Measurements from ENCODE around the gene ALPI.

Gene ALPI

DNA sequence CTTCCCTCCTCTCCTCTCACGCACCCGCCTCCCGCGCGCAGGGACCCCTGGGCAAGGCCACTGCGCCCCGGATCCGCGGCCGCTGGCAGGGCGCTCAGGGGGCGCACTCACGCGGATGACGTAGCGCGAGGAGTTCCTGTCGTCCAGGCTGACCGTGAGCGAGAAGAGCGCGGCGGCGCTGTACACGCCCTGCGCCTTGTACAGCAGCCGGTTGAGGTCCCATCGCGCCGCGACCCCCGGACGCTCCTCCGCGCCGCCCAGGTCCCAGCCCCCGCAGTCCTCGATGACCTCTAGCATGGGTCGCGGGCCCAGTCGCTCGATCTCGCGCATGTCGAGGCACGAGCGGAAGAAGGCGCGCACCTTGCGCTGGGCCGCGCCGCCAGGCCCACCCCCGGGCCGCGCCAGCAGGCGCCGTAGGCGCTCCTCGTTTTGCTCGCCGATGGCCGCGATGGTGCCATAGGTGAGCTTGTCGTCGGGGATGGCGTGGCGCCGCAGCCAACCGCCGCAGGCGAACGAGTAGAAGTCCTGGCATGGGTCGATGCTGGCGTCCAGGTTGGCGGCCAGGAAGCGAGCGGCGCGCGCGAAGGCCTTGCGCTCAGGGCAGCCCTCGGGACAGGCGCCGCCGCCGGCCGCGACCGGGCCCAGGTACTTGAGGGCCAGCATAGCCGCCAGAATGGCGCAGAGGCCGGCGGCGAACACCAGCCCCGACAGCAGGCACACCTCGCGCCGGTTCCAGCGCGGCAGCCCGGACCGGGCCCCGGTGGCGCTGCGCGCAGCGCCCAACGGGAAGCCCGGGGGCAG lies 30.0 kb downstream of the ALPI start:
- DNase-seq (ENCODE audit: low read depth): no peak

DNA sequence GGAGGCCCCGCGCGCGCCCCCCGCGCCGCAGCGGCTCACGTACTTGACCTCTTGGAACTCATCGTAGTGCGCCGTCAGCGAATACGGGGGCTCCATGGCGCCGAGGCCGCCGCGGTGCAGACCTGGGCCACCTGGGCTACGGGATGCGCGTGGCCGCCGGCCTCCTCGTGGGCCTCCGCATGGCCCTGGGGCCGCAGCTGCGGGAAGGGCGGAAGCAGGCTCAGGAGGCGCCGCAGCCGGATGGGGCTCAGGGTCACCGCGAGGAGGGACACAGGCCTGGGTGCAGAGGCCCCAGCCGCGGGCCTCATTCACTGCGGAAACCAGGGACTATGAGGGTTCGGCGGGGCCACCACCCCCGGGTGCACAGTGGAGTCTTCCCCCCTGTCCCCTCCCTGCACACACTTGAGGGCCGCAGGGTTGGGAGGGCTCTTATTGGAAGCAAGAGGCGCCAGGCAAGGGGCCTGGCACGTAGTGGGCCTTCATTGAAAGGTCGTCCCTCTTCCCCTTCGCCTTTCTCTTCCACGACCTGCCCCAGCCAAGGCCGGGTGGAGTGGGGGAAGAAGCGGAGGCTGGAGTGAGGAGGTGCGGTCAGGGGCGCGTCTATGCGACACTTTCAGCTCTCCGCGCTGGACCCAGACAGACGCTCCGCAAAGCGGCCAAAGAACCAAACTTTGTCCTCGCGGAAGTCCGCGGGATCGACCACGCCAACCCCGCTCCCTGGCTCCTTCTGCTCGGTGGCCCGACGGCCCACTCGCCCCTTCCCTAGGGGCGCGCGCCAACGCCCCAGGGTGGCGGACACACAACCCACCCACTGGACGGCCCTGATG lies 30.8 kb downstream of the ALPI start:
- DNase-seq (ENCODE audit: low read depth): no peak

DNA sequence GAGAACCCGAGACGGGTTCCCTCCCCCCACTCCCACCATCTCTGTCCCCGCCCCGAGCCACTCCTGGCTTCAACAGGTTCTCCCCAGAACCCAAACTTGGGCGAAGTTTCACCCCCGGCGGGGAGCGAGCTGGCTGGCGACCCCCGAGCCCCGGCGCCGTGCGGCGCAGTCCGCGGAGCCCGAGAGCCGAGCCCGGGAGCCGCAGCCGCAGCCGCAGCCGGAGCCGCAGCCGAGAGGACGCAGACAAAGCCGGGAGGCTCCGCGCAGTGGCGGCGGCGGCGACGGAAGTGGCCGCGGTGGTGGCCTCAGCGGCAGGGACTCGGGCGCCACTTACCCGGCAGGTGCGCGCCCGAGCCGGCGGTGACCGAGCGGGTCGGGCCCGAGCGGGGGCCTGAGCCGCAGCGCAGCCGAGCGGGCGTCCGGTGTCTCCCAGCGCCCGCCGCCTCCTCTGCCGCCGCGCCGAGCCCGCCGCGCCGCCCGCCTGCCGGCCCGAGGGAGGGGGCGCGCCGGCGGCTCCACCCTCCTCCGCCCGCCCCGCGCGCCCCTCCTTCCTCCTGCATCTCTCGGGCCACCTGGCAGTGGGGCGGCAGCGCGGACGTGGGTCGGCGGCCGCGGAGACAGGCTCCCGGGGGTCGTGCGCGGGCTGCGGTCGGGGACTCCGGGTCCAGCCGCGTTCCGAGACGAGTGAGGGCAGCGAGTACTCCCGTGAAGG lies 31.6 kb downstream of the ALPI start, which contains the start of gene ECEL1:
Gene ECEL1, minus strand, starts transcription at position 450 of the 712 bp plus-strand sequence. CDS start 1,181 bp downstream, outside the sequence.
- no peak for DNase-seq (ENCODE audit: low read depth)

DNA sequence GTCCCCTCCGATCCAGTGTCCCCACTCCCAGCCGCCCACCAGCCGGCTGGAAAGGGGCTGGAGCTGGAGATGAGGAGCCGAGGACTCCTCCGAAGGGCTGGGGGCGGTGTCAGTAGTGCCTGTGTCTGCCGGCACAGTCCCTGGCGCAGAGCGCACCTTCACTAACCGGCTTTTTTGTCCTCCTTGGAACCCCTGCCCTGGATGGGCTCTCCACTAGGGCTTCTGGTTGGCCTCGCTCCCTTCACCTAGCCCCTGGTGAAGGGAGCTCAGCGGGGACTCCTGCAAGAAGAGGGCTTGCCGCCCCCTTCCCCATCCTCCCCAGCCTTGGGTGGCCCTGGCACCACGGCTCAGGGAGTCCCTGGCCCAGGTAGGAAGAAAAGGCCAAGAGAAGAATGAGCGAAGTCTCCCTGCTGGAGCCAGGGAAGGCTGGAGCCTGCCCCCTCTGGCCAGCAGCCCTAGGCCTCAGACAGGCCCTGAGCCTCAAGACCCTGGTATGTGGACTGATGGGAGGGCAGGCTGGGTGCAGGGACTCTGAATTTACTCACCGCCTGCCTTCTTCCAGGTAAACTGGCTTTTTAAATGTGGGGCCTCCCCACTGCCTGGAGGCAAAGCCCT lies 32.3 kb downstream of the ALPI start:
- no peak for DNase-seq (ENCODE audit: low read depth)

DNA sequence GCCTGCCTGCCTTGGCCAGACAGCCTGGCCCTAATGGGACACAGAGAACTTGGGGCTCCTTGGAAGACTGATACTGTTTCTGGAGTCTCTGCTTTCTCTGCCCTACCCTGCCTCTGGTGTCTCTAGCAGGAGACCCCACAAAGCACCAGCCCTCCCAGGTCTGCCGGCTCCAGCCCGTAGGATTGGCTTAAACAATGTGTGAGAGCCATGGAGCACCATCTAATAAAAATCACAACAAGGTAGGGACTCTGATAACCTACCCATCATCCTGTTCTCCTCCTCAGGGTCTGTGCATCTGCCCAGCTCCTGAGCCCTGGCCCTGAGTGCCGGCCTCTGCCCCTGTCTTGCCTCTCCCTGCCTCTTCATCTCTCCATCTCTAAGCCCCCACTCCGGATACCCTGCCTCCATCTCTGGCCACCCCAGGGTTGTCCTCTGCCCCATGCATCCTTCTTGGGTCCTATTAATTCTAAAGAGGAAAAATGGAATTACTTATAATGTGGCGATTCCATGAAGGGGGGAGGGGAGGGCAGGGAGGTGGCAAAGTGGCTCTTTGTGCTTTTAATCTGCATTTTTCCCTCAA lies 32.9 kb downstream of the ALPI start:
- DNase-seq (ENCODE audit: low read depth): no peak

DNA sequence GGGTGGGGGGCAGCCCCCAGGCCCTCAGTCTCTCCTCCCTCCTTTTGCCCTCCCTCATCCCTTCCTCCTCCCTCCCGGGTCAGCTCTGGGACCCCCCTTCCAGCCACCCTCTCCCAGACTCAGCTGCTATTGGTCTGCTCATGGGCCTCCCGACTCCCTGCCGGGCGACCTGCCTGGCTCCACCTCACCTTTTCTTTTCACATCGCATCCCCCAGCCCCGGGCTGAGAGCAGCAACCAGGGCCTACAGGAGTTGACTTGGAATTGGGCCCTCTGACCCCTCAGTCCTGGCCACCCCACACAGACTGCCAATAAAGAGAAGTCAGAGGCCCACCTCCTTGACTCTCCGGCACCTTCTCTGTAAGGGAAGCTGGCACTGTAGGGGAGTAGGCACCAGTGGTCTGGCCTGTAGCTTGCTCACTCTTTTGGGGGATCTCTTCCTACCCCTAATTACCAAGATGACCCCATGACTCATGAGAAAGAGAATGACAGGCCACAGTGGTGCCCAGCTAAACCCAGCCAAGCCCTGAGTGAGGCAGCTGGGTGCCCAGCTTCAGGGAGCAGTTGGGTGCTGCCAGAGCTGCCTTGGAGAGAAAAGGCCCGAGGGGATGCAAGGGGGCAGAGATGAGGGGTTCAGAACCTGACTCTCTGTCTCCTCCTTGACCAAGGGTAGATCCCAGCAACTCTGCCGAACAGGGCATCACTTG lies 33.7 kb downstream of the ALPI start:
- no peak for DNase-seq (ENCODE audit: low read depth)

DNA sequence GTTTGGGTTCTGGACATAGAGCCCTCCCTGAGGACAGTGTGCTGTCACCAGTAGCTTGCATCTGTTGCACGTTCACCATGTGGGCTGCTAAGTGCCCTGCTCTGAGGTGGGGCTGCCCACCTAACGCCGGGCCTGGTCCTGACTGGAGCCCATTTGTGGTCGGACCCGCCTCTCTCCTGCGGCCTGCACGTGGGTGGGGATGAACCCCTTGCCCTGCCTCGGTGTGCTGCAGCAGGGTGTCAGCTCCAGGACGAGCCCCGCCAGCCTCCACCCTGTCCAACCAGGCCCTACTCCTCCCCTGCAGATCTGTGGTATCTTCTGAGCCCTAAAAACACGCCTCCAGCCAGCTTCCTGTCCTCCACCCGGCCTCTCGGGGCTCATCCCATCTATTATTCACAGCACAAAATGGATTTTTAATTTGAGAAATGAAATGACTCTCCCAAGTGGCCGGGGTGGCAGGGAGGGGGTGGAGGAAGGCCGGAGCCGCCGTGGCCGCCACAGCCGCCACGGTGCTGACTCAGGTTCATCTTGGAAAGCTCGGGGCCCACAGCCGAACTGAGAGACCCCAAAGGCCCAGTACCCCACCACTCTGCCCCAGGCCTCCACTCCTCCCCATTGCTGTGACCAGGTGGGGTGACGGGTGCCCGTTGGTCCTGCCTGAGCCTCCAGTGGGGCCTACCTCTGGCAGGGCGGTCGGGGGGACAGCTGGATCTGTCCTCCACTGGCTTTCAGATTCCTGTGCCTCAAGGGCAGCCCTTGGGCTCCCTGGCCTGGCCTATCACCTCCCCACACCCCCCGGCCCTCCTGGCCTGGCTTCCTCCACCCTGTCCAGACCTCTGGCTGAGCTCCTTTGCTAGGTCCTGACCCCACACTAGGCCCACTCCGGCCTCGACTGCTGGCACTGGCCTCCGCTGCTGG lies 34.5 kb downstream of the ALPI start:
- DNase-seq (ENCODE audit: low read depth): no peak

DNA sequence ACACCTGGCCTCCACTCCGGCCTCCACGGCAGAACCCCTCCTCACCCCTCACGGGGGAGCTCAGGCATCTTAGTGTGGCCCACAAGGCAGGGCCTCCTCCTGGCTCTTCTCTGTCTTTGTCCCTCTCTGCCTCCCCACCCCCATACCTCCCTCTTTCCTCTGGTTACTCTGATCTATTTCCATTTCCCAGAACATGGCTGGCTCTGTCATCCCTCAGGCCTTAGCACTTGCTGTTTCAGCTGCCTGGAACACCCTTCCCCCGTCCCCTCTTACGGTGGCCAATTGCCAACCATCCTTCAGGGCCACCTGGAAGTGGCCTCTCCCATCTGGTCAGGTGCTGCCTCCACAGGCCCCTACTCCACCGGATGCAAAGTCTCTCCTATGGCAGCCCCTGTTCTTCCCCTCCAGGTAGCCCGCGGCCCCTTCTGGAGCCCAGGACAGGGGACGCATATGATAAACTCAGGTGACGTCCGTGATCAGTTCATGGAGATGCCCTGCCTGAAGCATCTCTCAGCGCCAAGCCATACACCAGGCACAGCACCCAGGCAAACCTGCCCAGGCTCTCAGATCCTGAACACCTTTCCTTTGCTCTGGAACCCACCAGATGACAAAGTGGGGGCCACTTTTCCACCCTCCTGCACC lies 35.3 kb downstream of the ALPI start:
- DNase-seq (ENCODE audit: low read depth): no peak

DNA sequence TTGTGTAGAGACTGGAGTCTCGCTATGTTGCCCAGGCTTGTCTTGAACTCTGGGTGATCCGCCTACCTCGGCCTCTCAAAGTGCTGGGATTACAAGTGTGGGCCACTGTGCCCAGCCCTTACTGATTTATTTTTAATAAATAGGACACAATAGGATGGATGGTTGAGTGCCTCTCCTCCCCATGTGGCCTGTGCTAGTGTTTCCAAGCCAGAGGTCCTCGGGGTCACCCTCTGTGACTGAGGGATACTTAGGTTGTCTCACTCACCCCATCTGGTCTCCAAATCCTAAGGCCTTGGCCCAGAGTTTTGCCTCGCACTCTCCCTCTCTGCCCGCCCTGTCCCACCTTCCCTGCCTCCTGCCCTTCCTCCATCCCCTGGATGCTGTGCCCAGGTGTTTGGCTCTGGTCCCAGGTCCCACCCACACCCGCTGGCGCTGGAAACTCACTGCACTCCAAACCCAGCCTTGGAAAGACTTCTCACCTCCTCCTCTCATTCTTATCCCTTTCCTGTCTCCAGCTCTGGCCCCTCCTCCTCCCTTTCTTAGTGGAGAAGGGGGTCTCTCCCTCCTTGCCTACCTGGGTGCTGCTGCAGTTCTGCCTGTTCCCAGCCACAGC lies 36.4 kb downstream of the ALPI start:
- no peak for DNase-seq (ENCODE audit: low read depth)

DNA sequence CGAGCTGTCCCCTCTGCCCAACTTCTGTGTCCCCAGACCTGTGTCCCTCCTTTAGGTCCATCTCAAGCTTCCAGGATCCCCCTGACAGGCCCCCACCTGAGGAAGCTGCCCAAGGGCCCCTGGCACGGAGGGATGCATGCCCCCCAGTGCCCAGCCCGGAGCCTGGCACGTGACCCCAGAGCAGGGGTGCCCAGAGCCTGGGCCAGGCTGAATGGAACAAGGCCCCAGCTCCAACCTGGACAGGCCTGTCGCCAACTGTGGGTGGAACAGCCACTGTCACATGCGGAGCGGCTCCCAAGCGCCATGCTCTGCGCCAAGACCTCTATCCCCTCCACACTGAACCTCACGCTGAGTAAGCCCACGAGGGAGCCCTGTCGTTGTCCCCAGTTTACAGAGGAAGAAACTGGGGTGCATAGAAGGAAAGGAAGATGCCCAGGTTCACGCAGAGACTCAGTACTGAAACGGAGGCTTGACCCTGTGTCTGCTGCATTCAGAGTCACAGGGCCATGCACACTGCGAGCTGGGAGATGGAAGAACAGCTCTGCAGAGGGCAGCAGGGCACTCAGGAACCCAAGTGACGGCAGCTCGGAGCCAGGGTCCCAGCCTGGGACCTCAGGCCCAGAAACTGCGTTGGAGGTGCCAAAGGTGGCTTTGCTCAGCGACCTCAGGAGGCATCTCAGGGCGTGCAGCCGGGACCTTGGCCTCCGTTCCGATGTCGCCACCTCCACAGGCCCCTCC lies 37.2 kb downstream of the ALPI start:
- DNase-seq (ENCODE audit: low read depth): no peak

DNA sequence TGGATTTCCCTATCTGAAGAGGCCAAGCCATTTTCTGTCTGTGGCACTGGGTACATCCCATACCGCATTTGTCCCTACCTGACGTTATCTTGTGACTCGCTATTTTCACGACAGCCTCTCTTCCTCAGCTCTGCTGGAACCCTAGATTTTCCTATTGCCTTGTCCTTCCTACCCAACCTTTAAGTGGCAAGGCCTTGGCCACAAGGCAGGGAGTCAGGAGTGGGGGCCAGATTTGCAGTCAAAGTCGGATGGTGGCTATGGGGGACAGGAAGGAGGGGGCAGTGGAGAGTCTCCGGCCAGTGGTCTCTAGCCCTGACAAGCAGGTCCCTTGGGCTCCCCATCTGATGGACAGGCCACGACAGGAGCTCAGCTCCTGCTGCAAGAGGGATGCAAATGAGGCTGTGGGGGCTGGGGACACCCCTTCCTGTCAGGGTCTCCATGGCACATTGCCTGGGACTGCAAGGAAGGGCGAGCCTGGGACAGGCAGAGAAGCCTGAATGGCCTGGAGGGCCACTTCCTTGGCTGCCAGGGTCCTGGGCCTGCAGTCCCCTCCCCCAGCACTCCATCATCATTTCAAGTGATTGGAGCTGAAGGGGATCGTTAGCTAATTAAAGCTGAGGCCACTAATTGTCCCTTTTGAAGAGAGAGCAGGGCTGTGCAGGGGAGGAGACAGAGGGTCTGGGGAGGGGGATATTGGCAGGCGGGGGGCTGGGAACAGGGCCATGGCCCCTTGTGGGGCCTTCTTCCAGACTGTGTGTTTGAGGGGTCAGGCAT lies 37.9 kb downstream of the ALPI start:
- DNase-seq (ENCODE audit: low read depth): no peak

DNA sequence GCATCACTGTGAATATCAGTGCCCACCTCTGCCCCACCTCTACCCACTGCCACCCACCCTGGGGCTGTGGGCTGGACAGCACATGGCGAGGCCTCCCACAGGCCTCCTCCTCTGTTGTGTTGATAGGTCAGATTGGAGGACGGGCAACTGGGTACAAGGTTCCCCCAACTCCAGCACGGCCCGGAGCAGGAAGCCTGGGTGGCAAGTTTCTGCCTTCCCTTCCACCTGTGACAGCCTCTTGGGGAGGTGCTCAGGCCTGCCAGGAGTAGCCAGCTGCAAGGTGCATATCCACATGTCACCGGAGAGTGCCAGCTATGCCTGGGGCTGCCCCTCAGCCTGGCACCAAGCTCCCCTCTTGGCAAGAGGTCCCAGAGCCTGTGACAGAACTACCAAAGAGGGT lies 38.6 kb downstream of the ALPI start:
- no peak for DNase-seq (ENCODE audit: low read depth)

DNA sequence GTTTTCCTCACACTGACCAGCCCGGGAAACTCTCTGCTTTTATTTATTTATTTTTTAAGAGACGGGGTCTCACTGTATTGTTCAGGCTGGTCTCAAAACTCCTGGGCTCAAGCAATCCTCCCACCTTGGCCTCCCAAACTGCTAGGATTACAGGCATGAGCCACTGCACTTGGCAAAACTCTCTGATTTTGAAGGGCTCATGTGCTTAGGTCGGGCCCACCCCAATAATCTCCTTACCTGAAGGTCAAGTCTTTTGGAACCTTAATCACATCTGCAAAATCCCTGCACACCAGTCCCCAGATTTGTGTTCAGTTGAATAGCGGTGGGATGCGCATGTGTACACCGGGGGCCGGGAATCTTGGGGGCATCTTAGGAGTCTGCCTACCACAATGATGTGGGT lies 39.3 kb downstream of the ALPI start:
- no peak for DNase-seq (ENCODE audit: low read depth)

DNA sequence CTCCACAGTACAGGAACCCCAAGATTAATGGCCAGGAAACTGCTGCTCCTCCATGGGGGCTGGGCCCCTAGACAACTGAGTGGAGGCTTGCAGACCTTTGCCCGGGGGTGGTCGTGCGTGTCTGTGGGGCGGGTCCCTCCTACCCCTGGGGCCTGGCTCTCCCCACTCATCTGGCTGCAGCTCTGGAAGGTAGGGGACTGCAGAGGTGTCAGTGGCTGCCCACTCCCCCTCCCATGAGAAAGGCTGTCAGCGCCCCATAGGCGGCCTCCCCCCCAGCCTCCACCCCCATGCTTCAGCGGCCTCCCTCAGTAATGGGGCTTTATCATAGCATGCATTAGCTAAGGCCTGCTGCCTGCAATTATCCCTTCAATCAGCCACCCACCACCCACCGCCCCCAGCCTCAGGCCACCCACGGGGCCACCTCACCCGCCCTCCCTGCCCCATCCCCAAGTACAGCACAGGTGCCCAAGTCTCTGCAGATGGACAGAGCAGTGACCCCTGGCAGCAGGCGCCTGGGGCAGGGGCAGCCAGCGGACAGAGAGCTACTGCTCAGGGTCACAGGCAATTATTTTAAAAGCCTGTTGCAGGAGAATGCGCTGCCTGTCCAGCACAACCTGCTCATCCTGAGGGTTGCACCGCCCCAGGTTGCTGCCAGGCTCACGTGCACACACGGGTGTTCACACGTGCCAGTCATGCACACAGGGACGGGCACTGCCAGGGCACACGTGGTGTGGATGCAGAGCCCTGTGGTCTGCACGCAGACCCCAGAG lies 40.7 kb downstream of the ALPI start:
- no peak for DNase-seq (ENCODE audit: low read depth)

DNA sequence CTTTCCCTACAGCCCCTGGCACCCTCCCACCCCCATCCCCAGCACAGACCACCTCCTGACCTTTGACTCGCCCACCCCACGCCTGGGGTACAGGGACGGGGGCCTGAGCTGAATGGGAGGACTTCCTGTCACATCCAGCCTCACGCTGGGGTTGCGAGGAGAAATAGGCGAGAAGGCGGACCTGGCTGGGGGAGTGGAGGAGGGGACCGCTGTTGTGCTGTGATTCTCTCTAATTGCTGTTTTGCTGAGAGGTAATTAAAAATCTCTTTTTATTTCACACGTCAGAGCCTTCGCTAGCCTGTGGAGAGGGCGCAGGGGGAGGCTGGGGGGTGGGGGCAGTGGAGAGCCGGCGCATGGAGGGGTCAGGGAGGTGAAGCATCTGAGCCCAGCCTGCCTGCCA lies 41.4 kb downstream of the ALPI start:
- DNase-seq (ENCODE audit: low read depth): no peak

DNA sequence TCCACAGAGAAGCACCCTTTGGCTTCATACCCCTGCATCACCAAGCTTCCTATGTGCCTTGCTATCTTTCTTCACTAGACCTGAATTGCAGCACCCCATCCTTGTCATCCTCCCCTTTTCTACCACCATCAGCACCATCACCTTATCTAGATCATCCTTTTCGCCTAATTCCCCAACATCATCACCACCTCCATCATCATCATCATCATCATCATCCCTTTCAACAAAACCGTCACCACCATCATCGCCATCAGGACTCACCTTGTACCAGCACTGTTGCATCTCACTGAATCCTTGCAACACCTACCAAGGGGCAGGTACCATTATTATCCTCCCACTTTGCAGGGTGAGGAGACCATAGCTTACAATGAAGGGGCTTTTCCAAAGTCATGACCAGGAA lies 42.5 kb downstream of the ALPI start:
- no peak for DNase-seq (ENCODE audit: low read depth)

DNA sequence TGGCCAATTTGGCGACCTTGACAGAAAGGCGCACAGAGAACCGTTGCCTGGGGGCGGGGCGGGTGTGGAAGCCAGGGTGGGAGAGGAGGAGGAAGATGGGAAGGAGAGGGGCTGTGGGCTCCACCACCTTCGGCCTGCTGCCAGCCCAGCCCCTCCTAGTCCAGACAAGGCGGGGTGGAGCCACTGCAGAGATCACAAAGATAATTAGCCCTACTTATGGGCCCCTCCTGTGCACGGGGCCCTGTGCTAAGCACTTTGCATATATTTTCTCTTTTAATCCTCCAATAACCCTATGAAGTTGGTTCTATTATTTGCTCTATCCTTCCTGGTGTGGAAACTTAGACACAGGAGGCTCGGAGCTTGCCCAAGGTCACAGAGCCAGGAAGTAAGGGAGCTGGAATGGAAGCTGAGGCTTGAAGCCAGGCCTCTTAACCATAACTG lies 45.4 kb downstream of the ALPI start:
- no peak for DNase-seq (ENCODE audit: low read depth)

Data from HS-27A (cell line).